ENCODE results near the gene STPG3. TPM values are rescaled to one million over a fixed set of nuclear protein-coding genes. Genes with fewer than 3 reads are reported as not detected.

The STPG3 gene
- total RNA-seq, 1 donor from 2014 or later: not detected

- H3K4me3 ChIP-seq (ENCODE audit: low read depth, low read length): no peak overlapping the region
- DNase-seq (ENCODE audit: low read depth): no peak
- no peak for TF ChIP-seq CTCF (conservative IDR thresholded peaks at IDR 0.05; ENCODE audit: low read depth, low read length)
These were observed 47.5 kb downstream of the STPG3 start for GRCh38 chr9:137298401-137299202.

- no peak overlapping the region for H3K4me3 ChIP-seq (ENCODE audit: low read depth, low read length)
- DNase-seq (ENCODE audit: low read depth): no peak
- no peak for TF ChIP-seq CTCF (conservative IDR thresholded peaks at IDR 0.05; ENCODE audit: low read depth, low read length)
These were observed 48.1 kb downstream of the STPG3 start for GRCh38 chr9:137299203-137299565.

GRCh38 chr9:137299938-137300337 is 48.9 kb downstream of the STPG3 start:
- H3K4me3 ChIP-seq (ENCODE audit: low read depth, low read length): no peak overlapping the region
- no peak for TF ChIP-seq CTCF (conservative IDR thresholded peaks at IDR 0.05; ENCODE audit: low read depth, low read length)
- no peak for DNase-seq (ENCODE audit: low read depth)

- H3K4me3 ChIP-seq (ENCODE audit: low read depth, low read length): peak overlapping the region; percentile 40
- no peak for TF ChIP-seq CTCF (conservative IDR thresholded peaks at IDR 0.05; ENCODE audit: low read depth, low read length)
- DNase-seq (ENCODE audit: low read depth): no peak
These were observed 49.5 kb downstream of the STPG3 start for GRCh38 chr9:137300567-137301080.

- H3K4me3 ChIP-seq (ENCODE audit: low read depth, low read length): peak overlapping the region; percentile 40
- no peak for TF ChIP-seq CTCF (conservative IDR thresholded peaks at IDR 0.05; ENCODE audit: low read depth, low read length)
- DNase-seq (ENCODE audit: low read depth): no peak
These were observed 50.2 kb downstream of the STPG3 start for GRCh38 chr9:137301081-137301947.

- no peak for TF ChIP-seq CTCF (conservative IDR thresholded peaks at IDR 0.05; ENCODE audit: low read depth, low read length)
- peak within 1 kb of the TSS; percentile 45 for H3K4me3 ChIP-seq (ENCODE audit: low read depth, low read length)
- DNase-seq (ENCODE audit: low read depth): no peak
These were observed 51.0 kb downstream of the STPG3 start, which contains the start of gene NRARP for GRCh38 chr9:137302118-137302448. Gene NRARP, minus strand, starts transcription at chr9:137302271. Its CDS starts 343 bp downstream, at chr9:137301928.
